ENCODE results near the gene POLR3B.

DNA sequence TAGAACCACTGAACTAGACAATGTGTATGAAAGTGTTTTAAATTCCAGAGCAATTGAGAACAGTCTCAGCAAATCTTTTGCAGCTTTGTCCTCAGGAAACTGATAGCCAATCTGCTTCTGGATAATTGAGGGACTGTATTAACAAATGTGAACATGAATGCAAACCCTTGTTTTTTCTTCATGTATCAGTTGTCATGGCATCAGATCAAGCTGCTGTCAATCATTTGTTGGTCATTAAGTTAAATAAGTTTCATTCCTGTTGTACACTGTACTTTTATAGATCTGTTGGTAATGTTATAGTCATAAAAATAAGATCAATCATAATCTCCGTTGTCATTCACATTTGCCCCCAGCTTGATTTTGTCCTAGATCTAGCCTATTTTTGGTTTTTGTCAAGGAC lies 159.8 kb downstream of the POLR3B start:
- TF ChIP-seq, protein P1, sequence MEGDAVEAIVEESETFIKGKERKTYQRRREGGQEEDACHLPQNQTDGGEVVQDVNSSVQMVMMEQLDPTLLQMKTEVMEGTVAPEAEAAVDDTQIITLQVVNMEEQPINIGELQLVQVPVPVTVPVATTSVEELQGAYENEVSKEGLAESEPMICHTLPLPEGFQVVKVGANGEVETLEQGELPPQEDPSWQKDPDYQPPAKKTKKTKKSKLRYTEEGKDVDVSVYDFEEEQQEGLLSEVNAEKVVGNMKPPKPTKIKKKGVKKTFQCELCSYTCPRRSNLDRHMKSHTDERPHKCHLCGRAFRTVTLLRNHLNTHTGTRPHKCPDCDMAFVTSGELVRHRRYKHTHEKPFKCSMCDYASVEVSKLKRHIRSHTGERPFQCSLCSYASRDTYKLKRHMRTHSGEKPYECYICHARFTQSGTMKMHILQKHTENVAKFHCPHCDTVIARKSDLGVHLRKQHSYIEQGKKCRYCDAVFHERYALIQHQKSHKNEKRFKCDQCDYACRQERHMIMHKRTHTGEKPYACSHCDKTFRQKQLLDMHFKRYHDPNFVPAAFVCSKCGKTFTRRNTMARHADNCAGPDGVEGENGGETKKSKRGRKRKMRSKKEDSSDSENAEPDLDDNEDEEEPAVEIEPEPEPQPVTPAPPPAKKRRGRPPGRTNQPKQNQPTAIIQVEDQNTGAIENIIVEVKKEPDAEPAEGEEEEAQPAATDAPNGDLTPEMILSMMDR (IDR thresholded peaks at IDR 0.05): no peak
- no peak for TF ChIP-seq POLR2A (IDR thresholded peaks at IDR 0.05)
